NCI-H748 (cell line): ENCODE data around the gene FAH.

Experiments used
- DNase-seq: peaks from one replicate; lab custom pipeline; 2025; ENCODE audit not compliant: unreplicated experiment; lab: John Stamatoyannopoulos, UW

The FAH gene

GRCh38 chr15:80194186-80194585 lies 41.4 kb downstream of the FAH start:
- no peak for DNase-seq

- DNase-seq: no peak
Observed at GRCh38 chr15:80194914-80195313, 42.1 kb downstream of the FAH start.

- DNase-seq: no peak
Observed at GRCh38 chr15:80199366-80199765, 46.6 kb downstream of the FAH start.

DNA sequence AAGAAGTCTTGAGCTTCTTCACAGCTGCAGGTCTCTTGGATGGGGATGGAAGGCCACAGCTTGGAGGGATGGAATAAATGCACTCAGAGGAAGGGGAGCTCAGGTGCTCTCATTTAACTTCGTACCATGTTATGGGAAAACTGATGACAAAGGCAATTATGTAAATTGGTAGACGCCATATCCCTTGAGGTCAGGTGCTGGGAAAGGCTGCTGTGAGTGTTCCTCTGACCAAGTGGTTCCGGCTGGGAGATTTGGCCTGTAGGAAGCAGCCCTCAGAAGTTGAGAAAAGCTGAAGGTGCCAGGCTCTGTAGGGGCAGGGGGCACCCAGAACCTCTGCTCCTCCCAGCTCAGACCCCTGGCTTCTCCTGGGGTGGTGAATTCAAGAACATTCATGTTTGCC lies 47.1 kb downstream of the FAH start:
- DNase-seq: no peak

- DNase-seq: no peak
Observed at GRCh38 chr15:80201256-80202015, 48.6 kb downstream of the FAH start.

DNA sequence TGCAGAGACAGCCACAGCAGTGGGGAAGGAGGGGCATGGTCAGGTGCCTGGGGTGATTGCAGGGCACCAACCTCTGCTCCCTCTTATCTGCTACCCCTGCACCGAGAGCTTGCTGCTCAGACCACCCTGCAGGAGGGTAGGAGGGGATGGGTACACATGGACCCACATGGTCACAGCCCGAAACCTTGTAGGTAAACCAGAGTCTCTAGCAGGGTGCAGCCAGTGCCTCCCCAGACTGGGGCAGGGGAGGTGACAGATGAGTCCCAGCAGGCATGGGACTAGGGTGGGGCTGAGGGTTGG lies 49.2 kb downstream of the FAH start:
- DNase-seq: no peak

DNA sequence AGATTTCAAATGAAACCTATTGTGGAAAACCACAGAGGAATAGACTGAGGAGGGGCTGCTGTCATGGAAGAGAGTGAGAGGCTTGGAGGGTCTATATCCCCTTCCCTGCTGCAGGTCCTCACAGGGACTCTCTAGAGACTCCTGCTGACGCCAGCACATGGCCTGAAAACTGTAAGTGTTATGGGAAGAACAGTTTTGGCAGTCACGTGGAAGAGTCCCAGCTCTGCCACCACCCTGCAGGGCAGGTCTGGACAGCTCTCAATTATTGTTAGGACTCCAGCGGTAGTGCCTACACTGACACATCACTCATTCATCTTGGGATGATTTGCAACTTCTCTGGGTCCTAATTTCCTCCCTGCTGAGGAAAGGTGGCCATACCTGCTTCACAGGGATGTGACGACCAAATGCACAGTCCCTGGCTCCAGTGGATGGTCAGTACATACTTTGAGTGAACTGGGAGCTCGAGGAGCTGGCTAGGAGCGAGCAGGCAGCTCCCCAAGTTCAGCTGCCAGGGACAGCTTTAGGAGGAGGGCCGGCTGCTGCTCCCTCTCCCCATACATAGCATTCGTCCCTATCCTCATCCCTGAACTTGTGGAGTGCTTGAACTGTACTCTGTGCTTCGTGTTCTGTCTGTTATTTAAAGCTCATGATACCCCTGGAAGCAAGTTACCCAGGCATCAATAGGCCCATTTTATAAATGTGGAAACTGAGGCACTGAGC lies 50.0 kb downstream of the FAH start:
- no peak for DNase-seq

- DNase-seq: no peak
Observed at GRCh38 chr15:80203361-80203885, 50.6 kb downstream of the FAH start.

- DNase-seq: no peak
Observed at GRCh38 chr15:80204231-80204630, 51.4 kb downstream of the FAH start.

DNA sequence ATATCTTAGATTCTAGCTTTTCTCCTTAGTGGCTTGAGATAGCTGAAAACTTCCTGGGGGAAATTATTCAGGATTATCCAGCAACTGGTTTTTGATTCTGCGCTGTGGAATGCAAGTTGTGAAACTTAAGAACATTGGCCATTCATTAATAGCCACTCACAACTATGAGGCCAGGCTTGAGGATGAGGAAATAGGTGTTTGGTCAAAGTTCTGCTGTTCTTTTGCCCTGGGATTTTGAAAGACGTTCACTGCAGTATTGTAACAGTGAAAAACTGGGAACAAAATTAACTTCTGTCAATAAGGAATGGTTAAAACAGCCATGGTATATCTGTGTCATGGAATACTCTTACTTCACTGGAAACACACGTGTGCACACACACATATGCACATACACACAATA lies 55.1 kb downstream of the FAH start:
- no peak for DNase-seq

- DNase-seq: no peak
Observed at GRCh38 chr15:80208758-80209734, 56.2 kb downstream of the FAH start.

DNA sequence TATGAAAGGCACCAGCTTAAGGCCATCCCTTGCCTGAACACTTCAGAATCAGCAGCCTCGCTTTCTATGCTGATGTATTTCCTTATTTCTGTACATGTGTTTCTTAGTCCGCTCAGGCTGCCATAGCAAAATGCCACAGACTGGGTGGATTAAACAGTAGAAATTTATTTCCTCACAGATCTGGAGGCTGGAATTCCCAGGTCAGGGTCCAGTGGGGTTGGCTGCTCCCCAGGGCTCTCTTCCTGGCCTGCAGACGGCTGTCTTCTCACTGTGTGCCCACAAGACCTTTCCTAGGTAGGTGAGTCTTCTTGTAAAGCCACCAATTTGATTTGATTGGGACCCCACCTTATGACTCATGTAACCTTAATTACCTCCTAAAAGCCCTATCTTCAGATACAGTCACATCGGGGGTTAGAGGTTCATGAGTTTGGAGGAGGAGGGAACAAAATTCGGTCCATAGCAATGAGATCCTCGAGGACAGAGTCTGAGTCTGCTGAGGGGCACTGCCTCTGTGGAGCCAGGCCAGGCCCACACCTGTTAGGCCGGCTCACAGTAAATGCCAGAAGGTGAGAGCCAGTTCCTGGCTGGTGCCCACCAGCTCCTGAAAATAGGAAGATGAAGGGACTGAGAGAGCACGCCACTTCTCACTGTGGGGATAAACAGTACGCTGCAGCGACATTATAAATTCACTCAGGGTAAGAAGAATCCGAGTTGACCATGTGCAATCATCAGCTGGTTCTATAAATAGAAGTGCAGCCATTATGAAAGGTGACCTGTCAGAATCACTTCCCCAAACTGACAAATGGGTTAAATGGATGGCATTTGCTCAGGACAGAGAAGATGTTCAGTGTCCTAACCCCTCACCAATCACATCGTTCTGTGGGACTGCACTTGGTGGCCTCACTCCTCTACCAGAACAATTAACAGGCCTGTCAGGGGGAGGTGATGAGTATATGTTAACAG lies 58.1 kb downstream of the FAH start:
- no peak for DNase-seq

GRCh38 chr15:80211976-80212375 lies 59.2 kb downstream of the FAH start:
- DNase-seq: no peak

DNA sequence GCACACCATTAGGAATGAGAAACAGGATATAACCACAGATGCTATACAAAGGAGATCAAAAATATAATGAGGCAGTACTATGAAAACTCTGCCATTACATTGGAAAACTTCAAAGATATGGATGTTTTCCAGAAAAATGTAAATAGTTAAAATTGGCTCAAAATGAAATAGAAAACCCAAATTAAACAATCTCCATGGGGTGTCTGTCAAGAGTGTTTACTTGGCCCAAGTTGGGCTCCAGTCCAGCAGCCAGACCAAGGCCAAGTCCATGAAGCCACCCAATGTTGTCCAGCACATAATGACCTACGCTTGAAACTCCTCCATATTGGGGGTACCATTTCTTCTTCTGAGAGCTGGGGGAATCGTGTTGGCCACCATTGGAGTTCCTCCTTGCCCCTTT lies 62.1 kb downstream of the FAH start:
- DNase-seq: no peak

GRCh38 chr15:80216141-80216540 lies 63.3 kb downstream of the FAH start:
- DNase-seq: no peak

DNA sequence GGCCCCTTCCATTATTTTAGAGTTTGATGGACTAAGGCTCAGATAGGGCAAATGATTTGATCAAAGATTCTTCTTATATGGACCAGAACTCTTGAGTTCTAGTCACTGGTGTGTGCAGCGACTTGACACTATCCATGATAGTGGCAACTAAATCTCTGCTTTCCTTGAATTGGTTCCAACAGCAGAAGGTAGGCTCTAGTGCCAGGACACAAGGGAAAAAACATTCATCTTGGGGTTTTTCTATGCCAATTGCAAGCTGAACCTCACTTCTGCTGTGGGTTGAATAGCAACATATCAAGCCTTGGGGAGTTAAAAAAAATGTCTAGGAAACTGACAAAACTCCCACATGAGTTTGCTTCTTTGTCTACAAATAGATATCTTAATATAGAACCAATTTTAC lies 64.1 kb downstream of the FAH start:
- no peak for DNase-seq

- no peak for DNase-seq
Observed at GRCh38 chr15:80217327-80217900, 64.6 kb downstream of the FAH start.

DNA sequence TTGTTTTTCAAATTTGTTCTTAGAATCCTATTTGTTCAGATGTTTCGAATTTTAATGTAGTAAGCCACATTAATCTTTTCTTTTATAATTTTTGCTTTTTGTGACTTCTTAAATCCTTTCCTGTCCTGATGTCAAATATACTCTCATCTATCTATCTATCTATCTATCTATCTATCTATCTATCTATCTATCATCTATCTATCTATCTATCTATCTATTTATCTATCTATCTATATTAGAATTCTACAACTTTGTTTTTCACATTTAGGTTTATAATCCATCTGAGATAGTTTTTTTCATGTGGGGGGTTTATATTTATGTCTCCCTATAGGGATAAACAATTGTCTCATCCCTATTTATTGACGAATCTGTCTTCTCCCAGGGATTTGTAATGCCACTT lies 67.2 kb downstream of the FAH start:
- DNase-seq: no peak

- DNase-seq: no peak
Observed at GRCh38 chr15:80228959-80229610, 76.3 kb downstream of the FAH start.
